HEK293T (cell line): ENCODE results near the gene CYP20A1.

Source experiments
- ARNT ChIP-seq: fragments of 450-650 bp; IDR thresholded peaks from 2 replicates; pipeline ENCODE4 v1.6.1; 2017; ENCODE audit warnings: mild to moderate bottlenecking
- BHLHE40 ChIP-seq: fragments of 450-650 bp; IDR thresholded peaks from 2 replicates; pipeline ENCODE4 v1.6.1; 2016; ENCODE audit warnings: mild to moderate bottlenecking, moderate library complexity, borderline replicate concordance
- ELF4 ChIP-seq: fragments of 450-650 bp; IDR thresholded peaks from 2 replicates; pipeline ENCODE4 v1.6.1; 2017; ENCODE audit warnings: antibody characterized with exemption
- FOXA1 ChIP-seq: fragments of 450-650 bp; IDR thresholded peaks from 2 replicates; pipeline ENCODE4 v1.6.1; 2016; ENCODE audit warnings: mild to moderate bottlenecking
- FOXK2 ChIP-seq: fragments of 450-650 bp; IDR thresholded peaks from 2 replicates; pipeline ENCODE4 v1.6.1; 2016; ENCODE audit warnings: mild to moderate bottlenecking
- FOXM1 ChIP-seq: fragments of 450-650 bp; IDR thresholded peaks from 2 replicates; pipeline ENCODE4 v1.6.1; 2017; ENCODE audit warnings: mild to moderate bottlenecking, borderline replicate concordance
- HDGF ChIP-seq: fragments of 450-650 bp; IDR thresholded peaks from 2 replicates; pipeline ENCODE4 v1.6.1; 2017; ENCODE audit warnings: antibody characterized with exemption, borderline replicate concordance
- L3MBTL2 ChIP-seq: fragments of 450-650 bp; conservative IDR thresholded peaks from 2 replicates; pipeline ENCODE4 v1.6.1; 2016; ENCODE audit warnings: mild to moderate bottlenecking
- LEF1 ChIP-seq: fragments of 450-650 bp; IDR thresholded peaks from 2 replicates; pipeline ENCODE4 v1.6.1; 2017; ENCODE audit warnings: mild to moderate bottlenecking, borderline replicate concordance
- NFRKB ChIP-seq: fragments of 450-650 bp; IDR thresholded peaks from 2 replicates; pipeline ENCODE4 v1.6.1; 2016; ENCODE audit warnings: mild to moderate bottlenecking, moderate library complexity
- SP1 ChIP-seq: fragments of 450-650 bp; IDR thresholded peaks from 2 replicates; pipeline ENCODE4 v1.6.1; 2017
- SUZ12 ChIP-seq: fragments of 450-650 bp; IDR thresholded peaks from 2 replicates; pipeline ENCODE4 v1.6.1; 2016; ENCODE audit warnings: mild to moderate bottlenecking
- TARDBP ChIP-seq: fragments of 450-650 bp; IDR thresholded peaks from 2 replicates; pipeline ENCODE4 v1.6.1; 2016
- ZNF384 ChIP-seq: fragments of 450-650 bp; IDR thresholded peaks from 2 replicates; pipeline ENCODE4 v1.6.1; 2016

GRCh38 chr2:203282101-203282500, 43.3 kb downstream of the CYP20A1 start:
- no peak for TF ChIP-seq TARDBP
- no peak for TF ChIP-seq SP1
- TF ChIP-seq FOXK2: no peak
- no peak for TF ChIP-seq NFRKB
- TF ChIP-seq L3MBTL2: no peak
- TF ChIP-seq LEF1: no peak
- TF ChIP-seq ELF4: no peak
- no peak for TF ChIP-seq FOXM1
- TF ChIP-seq ARNT: no peak
- no peak for TF ChIP-seq HDGF
- no peak for TF ChIP-seq BHLHE40
- no peak for TF ChIP-seq SUZ12
- no peak for TF ChIP-seq FOXA1
- TF ChIP-seq ZNF384: no peak
